CD4-positive, alpha-beta T cell treated with Interleukin-15 for 1 hour (primary cell): ENCODE data around the gene PANX1.
"Not testable (repeated sequence)": the region's sequence is repeated elsewhere in the genome, so short reads cannot be mapped to it uniquely, and the experiment has no call there.

ENCODE experiments used
- DNase-seq: peaks from one replicate; pipeline ENCODE4 v3.0.0-alpha.2; 2020

The PANX1 gene

DNA sequence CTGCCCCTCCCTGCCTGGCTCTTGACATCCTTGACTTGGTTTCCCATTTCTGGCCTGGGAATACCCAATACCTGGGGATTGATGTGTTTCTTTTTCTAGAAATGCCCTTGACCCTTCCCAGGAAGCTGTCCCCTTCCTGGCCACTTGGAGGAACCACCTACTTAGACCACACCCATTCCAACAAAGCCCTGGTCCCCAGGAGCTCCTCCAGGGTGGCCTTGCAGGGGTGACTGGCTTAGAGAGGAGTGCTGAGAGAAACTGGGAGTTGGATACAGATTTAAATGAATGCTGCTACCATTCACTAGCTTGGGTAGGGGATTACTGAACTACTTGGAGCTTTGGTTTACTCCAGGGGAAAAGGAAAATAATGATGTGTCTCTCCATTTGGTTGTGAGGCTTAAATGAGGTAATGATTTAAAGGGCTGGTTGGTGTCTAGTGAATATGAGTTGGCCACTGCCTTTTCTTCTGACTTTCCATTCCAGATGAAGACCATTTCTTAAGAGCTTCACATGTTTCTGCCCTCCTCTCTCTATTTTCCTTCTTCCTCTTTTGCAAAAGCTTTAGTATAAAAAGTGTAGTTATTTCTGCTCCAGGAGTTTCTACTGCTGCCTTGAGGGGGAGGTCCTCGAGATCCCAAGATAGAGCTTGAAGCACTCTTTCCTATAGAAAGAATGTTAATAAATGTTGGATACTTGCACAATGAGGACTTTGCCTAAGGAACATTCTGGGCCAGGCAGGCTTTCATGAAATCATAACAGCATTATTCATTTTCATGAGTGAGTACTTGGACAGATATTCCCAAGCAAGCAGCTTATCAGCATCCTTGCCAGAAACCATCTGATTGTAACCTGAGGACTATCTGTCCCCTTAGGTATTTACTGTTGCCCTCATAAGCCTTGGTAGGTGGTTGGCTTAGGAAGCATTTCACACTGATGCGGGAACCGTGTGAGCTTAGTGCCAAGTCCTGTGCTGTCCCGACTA is 22.4 kb downstream of the PANX1 start:
- no peak for DNase-seq

DNA sequence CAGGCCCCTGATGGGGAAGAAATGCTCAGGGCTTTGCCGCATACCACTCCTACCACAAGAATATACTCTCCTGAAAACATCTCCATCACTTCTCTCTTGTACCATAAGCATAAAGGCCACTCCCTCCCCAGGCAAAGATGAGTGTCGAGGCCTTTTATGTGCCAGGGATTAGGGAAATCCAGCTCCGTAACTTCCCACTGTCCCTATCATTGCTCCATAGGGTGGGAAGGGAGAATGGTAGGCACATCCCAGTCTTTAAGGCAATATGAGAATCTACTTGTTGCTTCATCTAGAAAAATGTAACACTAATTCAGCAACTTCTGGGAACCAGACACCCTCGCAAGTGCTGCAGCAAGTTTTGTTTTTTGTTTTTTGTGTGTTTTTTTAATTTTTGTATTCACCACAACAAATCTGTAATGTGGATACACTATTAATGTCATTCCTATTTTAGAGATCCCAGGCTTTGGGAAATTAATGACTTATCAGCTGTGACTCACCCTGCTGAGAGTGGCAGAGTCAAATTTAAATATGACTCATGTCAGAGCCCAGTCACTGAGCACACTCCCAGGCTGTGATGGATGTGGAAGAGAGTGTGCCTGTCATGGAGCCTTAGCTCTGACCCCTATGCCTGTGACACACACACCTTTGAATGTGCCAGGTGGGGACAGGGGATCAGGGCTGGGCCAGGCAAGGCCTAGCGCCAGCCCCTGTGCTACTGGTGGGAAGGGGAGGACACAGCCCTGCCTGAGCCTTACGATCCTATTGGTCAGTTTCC is 23.4 kb downstream of the PANX1 start:
- DNase-seq, result no peak

DNA sequence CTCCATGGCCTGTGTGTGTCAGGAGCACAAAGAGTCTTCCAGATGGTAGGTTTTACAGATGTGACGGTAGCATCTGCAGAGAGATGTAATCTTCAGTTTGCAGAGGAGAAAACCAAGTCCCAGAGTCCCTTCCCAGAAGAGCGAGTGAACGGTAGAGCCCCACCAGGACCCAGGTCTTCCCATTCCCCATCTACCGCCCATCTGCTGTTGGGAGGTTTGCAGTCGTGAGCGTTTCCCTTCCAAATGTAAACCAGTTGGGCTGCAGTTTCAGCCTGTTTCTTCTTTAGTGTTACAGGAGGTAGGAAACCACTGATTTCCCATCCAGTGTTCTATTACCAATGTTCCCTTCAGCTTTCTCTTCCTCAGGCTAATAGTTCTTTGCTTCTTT is 24.0 kb downstream of the PANX1 start:
- DNase-seq, result no peak

DNA sequence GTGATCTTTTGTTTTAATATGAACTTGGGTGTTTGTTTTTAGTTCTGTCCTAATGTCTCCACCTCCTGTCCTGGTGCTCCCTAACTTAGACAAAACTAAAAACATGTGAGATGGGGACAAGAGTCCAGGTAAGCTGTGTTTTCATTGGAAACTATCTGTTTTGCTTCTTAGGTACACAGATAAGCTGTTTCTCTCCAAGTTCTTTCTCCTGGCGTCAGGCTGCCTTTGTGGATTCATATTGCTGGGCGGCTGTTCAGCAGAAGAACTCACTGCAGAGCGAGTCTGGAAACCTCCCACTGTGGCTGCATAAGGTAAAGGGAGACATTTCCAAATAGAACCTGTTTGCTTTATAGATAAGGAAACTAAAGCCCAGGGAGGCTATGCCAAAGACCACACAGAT is 24.7 kb downstream of the PANX1 start:
- no peak for DNase-seq

DNA sequence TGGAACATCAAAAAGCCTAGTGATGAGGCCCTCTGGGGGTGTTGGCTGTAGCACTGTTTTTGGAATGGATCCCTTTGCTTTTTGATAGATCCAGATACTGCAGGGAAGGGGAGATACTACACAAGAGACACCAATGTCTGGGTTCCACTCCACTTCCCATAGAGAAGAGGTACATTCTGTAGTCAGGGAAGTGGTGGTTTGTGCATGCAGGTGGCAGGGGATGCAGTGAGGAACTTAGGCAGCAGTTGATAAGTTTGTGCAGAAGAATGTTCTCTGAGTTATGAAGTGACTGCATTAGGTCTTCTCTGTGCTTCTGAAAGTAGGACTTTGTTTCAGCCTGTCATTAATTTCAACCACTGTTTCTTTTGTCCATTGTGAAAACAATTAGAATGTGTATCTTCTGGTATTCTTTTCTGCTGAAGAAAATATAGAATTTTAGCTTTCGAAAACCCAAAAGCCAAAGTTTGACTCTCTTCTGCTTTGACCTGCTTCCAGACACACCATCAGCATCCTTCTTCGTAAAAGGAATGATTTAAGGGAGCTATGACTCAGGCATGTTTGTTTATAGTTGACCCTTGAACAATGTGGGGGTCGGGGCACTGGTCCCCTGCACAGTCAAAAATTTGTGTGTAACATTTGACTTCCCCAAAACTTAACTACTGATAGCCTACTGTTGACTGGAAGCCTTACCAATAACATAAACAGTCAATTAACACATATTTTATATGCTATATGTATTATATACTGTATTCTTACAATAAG is 25.6 kb downstream of the PANX1 start:
- no peak for DNase-seq

DNA sequence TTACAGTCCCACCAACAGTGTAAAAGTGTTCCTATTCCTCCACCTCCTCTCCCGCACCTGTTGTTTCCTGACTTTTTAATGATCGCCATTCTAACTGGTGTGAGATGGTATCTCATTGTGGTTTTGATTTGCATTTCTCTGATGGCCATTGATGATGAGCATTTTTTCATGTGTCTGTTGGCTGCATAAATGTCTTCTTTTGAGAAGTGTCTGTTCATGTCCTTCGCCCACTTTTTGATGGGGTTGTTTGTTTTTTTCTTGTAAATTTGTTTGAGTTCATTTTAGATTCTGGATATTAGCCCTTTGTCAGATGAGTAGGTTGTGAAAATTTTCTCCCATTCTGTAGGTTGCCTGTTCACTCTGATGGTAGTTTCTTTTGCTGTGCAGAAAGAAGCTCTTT is 28.7 kb downstream of the PANX1 start:
- DNase-seq, result not testable (repeated sequence)

DNA sequence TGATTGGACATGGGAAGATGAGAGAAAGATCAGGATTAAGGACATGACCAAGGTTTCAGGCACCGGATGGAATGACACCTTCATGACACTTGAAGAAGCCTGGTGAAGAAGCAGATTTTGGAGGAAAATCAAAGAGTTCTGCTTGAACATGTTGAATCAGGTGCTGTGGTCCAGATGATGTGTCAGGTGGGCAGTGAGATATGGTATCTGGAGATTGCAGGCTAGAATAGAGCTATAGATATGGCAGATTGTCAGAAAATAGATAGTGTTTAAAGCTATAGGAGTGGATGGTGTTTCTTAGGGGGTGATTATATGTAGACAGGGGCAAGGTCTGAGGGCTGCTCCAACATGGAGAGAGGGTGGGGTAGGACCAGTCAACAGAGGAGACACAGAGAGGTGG is 40.2 kb downstream of the PANX1 start:
- no peak for DNase-seq

DNA sequence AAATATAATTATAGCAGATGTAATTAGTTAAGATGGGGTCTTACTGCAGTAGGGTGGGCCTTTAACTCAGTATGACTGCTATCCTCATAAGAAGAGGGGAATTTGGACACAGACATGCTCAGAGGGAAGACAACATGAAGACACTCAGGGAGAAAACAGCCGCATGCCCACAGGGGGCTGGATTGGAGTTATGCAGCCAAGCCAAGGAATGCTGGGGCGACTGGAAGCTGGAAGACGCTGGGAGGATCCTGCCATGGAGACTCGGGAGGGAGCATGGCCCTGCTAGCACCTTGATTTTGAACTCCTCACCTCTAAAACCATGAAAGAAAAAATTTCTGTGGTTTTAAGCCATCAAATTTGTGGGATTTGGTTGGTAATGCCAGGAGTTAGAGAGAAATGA is 40.9 kb downstream of the PANX1 start:
- DNase-seq, result no peak

DNA sequence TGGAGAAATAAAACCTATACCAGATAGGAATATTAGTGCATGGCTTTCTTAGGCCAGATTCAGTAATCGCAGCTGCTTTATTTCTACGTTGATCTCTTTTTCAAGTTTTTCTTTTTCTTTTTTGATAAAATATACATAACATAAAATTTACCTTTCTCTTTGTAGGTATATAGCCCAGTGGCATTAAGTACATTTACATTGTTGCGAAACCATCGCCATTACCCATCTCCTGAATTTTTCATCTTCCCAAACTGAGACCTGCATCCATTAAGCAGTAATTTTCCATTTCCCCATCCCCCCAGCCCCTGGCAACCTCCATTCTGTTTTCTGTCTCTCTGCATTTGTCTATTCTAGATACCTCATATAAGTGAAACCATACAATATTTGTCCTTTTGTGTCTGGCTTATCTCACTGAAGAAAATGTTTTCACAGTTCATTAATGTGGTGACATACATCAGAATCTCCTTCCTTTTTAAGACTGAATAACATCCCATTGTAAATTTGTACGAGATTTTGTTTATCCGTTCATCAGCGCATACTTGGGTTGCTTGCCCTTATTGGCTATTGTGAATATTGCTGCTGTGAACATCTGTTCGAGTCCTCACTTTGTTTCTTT is 41.4 kb downstream of the PANX1 start:
- DNase-seq, result no peak

DNA sequence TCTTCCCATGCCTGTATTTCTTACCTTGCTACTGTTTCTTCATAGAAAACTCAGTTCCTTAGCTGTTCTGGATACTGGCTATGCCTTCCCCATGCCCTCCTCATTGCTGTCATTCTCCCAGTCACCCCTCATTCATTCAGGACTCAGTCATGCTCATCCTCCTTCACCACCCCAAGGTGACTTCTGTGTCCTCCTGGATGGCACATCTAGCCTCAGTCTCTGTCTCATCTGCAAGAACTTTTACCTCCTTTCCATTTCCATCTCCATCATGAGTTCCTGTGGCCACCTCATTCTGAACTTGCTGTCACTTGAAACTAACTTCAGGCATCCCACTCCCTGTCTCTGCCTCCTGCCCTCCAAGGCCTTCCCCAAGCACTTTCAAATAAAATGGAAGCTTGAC is 42.3 kb downstream of the PANX1 start:
- DNase-seq, result no peak

DNA sequence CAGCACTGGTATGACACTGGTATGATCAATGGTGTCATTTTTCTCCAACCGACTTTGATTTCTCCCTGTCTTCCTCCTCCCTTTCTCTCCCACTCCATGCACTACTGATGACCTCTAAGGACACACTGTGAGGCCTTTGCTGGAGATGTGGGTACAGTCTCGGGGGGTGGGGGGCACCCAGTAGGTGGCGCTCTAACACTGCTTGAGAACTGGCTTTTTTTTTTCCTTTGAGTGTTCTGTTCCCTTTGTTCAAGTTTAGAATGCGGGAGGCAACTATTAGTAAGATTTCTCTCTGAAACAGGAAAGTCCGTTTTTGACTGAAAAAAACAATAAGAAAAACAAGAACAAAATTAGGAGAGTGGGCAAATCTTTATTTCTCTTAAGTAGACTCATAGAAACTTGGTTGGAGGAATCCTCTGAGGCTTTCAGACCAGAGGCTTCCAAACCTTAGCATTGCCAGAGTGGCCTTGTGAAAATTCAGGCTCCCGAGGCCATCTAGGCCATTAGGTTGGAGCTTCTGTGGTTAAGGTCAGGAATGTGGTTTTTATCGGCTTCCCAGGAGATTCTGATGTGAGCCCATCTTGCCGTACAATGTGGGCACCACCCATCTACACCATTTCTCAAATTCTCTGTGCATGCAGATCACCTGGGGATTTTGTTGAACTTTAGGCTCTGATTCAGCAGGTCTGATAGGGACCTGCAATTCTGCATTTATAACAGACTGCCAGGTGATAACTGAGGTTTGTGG is 43.2 kb downstream of the PANX1 start:
- DNase-seq, result no peak

DNA sequence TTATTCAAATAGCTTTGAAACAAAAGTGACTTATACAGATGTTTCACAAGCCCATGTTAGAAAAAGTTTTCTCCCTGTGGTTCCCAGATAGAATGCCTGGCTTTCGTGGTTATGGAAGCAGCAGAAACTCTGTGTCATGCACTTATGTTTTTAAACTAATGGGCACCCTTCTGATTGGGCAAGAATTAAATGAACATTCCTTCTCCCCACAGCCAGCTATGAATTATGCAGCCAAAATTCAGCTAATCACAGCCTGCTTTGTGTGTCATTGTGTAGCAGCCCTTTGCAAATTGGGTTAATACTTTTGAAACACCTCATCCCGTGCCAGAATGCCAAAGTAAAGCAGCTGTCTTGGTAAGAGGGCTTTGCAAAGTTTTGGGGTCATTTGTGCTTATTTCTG is 46.9 kb downstream of the PANX1 start:
- no peak for DNase-seq

DNA sequence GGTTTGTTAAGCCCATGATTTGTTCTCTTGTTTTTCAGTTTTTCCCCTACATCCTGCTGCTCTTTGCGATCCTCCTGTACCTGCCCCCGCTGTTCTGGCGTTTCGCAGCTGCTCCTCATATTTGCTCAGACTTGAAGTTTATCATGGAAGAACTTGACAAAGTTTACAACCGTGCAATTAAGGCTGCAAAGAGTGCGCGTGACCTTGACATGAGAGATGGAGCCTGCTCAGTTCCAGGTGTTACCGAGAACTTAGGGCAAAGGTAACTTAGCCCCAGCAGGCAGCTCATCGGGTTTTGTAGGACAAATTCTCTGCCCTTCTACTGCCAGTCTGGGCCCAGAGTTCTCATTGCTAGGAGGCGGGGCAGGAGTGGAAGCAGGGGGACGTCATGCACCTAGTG is 49.7 kb downstream of the PANX1 start:
- DNase-seq, result no peak

DNA sequence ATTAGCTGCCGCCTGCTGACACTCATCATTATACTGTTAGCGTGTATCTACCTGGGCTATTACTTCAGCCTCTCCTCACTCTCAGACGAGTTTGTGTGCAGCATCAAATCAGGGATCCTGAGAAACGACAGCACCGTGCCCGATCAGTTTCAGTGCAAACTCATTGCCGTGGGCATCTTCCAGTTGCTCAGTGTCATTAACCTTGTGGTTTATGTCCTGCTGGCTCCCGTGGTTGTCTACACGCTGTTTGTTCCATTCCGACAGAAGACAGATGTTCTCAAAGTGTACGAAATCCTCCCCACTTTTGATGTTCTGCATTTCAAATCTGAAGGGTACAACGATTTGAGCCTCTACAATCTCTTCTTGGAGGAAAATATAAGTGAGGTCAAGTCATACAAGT is 51.1 kb downstream of the PANX1 start:
- DNase-seq, result no peak

DNA sequence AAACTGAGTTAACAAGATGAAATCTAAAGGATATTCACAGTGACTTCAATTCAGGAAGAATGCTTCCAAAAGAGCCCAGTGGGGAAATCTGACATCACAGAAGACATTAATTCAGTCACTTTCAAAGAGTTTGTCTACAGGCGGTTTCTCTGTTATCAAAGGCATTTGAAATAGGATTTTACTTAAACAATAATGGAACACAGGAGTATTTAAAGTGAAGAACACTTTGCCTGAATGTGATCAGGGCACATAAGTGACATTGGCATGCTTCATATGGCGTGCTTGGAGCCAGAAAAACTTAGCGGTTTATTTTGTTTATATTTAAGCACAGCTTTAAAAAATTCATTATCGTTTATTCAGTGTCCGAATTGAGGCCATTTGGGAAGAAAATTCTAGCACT is 52.9 kb downstream of the PANX1 start:
- no peak for DNase-seq

DNA sequence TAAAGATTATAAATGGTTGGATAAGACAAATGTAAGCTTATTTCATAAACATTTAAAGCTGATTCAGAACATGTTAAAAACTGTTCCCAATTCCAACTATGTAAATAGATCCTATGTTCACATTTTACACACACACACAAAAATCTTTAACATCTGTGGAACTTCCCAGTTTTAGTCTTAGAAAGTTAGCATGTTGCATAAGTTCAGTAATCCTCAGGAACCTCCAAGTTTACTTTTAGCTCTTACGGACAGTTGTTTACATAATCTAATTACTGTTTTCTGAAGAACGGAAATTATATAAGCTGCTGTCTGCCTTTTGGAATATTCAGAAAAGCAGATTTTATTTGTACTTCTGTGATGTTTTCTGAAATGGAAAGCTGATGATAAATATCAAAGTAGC is 53.3 kb downstream of the PANX1 start:
- DNase-seq, result no peak

DNA sequence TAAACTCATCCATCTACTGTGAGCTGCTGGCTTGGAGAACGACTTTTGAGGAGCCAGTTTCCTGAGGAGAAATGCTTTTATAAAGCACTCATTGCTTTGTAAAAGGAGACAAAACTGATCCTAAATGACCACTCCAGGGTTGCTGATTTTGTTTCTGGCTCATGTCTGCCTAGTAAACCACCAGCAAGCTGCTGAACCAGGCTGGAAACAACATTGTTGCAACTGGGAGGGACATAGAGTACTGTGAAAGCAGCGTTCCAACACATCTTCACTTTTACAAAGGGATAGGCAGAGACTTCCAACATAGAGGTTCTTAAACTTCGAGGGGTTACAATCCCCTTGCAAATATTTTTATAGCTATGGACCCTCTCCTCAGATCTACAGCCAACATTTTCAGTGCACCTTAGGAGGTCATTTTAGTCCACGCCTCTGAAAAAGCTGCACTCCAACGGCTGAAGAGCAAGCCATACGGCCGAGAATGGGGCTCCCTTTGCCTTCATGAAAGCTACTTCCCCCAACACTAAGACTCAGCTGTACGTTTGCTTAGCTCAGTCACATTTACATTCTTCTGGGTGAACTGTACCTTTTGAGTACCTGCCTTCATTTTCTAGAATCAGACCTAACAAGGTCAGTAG is 54.7 kb downstream of the PANX1 start:
- DNase-seq, result no peak

DNA sequence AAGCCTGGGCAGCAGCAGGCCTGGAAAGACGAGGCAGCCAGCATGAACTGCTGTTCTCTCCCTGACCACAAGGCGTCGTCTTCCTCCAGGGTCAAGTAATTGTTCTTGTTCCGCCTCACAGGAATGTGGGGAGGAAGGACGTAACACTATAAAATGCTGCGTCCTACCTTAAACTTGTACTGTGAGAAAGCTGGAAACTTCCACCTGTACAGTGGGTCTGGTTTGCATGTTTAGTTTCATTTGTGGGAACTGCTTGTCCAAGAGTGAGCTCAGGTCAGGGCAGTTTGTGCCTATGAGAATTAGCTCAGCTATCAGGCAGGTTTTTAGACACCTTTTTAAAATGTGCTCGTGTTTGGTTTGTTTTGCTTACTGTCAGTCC is 55.2 kb downstream of the PANX1 start:
- DNase-seq, result no peak

DNA sequence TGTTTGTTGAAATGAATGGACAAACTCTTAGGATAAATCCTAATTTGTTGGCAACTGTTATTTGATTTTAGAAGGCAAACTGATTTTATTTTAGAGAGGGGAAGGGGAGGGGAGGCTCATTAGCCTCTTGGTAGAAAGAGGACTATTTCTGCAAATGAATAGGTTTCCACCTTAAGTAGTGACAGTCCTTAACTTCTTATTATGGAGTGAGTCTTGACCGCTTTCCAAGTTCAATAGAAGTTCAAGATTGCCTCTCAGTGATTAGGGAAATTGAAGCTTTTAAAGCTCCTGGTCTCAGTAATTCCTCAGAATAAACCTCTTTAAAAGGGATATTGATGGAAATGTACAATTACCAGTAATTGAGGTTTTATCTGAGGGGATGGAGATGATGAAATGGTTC is 55.7 kb downstream of the PANX1 start:
- no peak for DNase-seq

DNA sequence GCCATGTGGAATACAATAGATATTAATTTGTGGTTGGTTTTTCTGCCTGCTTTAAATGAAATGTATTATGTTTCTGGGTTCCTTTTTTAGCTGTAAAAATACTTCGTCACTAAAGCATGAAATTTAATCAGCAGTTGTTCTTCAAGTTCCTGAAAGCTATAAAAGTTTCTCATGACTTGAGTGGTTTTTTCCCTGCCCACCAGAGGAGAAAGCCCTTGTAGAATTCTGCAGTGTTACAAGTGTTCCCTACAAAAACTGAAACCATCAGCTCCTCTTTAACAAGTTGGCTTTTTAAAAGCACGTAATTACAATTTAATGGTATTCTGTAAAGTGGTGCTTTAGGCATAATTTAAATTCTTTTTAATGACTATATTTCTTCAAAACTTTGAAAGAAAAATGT is 56.2 kb downstream of the PANX1 start:
- no peak for DNase-seq

DNA sequence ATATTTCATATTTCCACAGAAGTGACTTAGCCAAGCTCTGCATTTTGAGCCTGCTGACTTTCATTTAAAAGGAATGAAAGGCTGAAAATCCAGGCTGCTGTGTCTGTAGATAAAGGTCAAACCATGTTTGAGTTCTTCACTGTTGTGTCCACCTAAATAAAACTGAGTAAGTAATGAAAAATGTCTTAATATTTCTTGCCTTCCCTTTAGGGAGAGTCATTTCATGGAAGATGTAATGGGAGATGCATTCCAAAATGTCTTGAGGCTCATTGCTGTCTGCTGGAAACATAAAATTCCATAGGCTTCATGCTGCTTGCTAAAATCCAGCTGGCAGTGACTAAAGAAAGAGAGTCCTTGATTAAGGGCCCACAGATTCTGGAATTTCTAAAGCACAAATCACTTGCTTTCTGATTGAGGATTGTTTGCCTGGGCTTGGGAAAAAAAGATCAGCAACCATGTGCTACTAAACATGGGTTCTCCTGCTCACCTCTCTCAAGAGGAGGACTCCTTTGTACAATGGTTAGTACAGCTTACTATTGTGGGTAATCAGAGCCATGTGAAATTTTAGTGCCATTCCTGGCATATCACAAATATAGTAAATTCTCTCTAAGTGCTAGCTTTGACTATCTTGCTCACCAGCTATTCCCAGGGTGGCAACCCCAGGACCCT is 56.9 kb downstream of the PANX1 start:
- DNase-seq, result no peak
